Right lobe of liver (tissue), 6 donors: ENCODE measurements around the gene IL2RA. TPM values are rescaled to one million over a fixed set of nuclear protein-coding genes. Genes with fewer than 3 reads are reported as not detected.
A peak's percentile ranks its signal among the peaks of the same experiment; 100 is the strongest.

Experiments used
- ATAC-seq, 4 donors: fragments of 200-7000 bp; cut with Tn5 transposase; one replicate each; pipeline ENCODE4 v1.9.1; 2020; ENCODE audit warnings: mild to moderate bottlenecking in 4 of 4, moderate library complexity in 4 of 4
- DNase-seq, 3 donors: peaks; one replicate each; pipeline ENCODE4 v3.0.0-alpha.2; 2020
- H3K27ac ChIP-seq, 3 donors: fragments of 200-600 bp; one replicate each; pipeline ENCODE4 v1.8.0; 2022
- H3K27me3 ChIP-seq, 2 donors: fragments of 200-600 bp; one replicate each; pipeline ENCODE4 v1.8.0; 2022
- H3K36me3 ChIP-seq, 4 donors: fragments of 200-600 bp; sonication (generic) in 1 of 4; one replicate each; pipeline versions ENCODE4 v1.5.1 to v1.8.0; 2017 to 2022; ENCODE audit warnings: control low read depth in 1 of 4
- H3K4me1 ChIP-seq, 4 donors: fragments of 200-600 bp; sonication (generic) in 1 of 4; one replicate each; pipeline versions ENCODE4 v1.5.1 to v1.8.0; 2017 to 2022; ENCODE audit warnings: control low read depth in 1 of 4
- H3K4me3 ChIP-seq, 3 donors: fragments of 200-600 bp; one replicate each; pipeline ENCODE4 v1.8.0; 2022
- H3K9me3 ChIP-seq, 4 donors: fragments of 200-600 bp; sonication (generic) in 1 of 4; one replicate each; pipeline versions ENCODE4 v1.5.1 to v1.8.0; 2017 to 2022; ENCODE audit warnings: control low read depth in 1 of 4
- CTCF ChIP-seq, 4 donors: fragments of 200-600 bp in 3 of 4; fragments of 450-650 bp in 1 of 4; IDR thresholded peaks; one replicate each; pipeline versions ENCODE4 v1.5.1 to v1.8.0; 2016 to 2022; ENCODE audit warnings: antibody characterized with exemption in 4 of 4, mild to moderate bottlenecking in 2 of 4
- POLR2A ChIP-seq: fragments of 450-650 bp; IDR thresholded peaks from one replicate; pipeline ENCODE4 v1.6.1; 2017; ENCODE audit warnings: antibody characterized with exemption, mild to moderate bottlenecking
- WGBS: methylation state at CpG from one replicate; pipeline ENCODE4 v1.1.6; 2018; ENCODE audit warnings: low coverage, low lambda C conversion rate; ENCODE audit not compliant: insufficient coverage; ENCODE audit errors: missing lambda C conversion rate; 5-methylcytosine and 5-hydroxymethylcytosine counted together
- intact Hi-C, 2 donors: fragments of 100-400 bp; cut with DNase I; formaldehyde crosslinking; loops; one replicate each; pipeline versions ENCODE4 v1.11.2 to v1.14.1; 2022
- total RNA-seq, 6 experiments: library from RNA; depleted of rRNA in 2 of 6; stranded (reverse); fragments of >200 nt in 2 of 6; fragmentation: NEBNext Ultra II Directional in 3 of 6; extraction: Animal tissue kit (Norgen Biotek cat#: 25700) in 3 of 6; gene quantifications; one replicate each; pipeline versions ENCODE4 v1.1.0 to v1.2.4, GENCODE V29; 2016 to 2023
- donor health status: DM: no; HTN: yes; CAD: no.
- donor health status: DM: no; HTN: no; CAD: no.
- donor health status: DM: no; HTN: no; CAD: no.
- donor health status: DM: no; HTN: yes; CAD: no.
- donor health status: DM: no; HTN: yes; CAD: no.

IL2RA gene
- total RNA-seq, 6 experiments from 2014 or later: 0.22 to 3.1 (median 0.97) TPM; not detected in 2

GRCh38 chr10:5989756-5990155, 72.4 kb downstream of the IL2RA start:
- Histone ChIP-seq H3K36me3 (no peaks in the 10 kb centered on the region), H3K4me1 (no peaks in the 10 kb centered on the region), H3K27ac (no peak overlapping the region), H3K9me3 (no peaks in the 10 kb centered on the region), H3K27me3 (no peaks in the 10 kb centered on the region), H3K4me3 (no peak overlapping the region)
- 69% methylated on average over 2 of the region's 2 CpGs for WGBS
- DNase-seq: no peak
- TF ChIP-seq CTCF (IDR thresholded peaks at IDR 0.05): no peak
- TF ChIP-seq POLR2A: no peak
- ATAC-seq: no peak
- intact Hi-C loops: no loop called here

- DNase-seq (no peak), ATAC-seq (no peak)
- Histone ChIP-seq H3K27me3 (no peaks in the 10 kb centered on the region), H3K9me3 (no peaks in the 10 kb centered on the region), H3K4me3 (no peak overlapping the region), H3K4me1 (no peaks in the 10 kb centered on the region), H3K36me3 (no peaks in the 10 kb centered on the region), H3K27ac (no peak overlapping the region)
- WGBS: 94% methylated on average over 8 of the region's 10 CpGs
- no peak for TF ChIP-seq POLR2A
- no peak for TF ChIP-seq CTCF (IDR thresholded peaks at IDR 0.05)
- intact Hi-C loops: no loop called here
These were observed 73.7 kb downstream of the IL2RA start for GRCh38 chr10:5988336-5988920.

GRCh38 chr10:5987747-5988146, 74.4 kb downstream of the IL2RA start:
- WGBS: 75% methylated on average over 1 of the region's 4 CpGs
- no peaks in the 10 kb centered on the region for H3K36me3 ChIP-seq
- TF ChIP-seq POLR2A (no peak), CTCF (IDR thresholded peaks at IDR 0.05) (no peak)
- H3K9me3 ChIP-seq: no peaks in the 10 kb centered on the region
- H3K27ac ChIP-seq: no peak overlapping the region
- DNase-seq (peak in 1 of 3 donors; percentile 39), ATAC-seq (peak in 1 of 4 donors; percentile 19)
- H3K4me1 ChIP-seq: no peaks in the 10 kb centered on the region
- H3K27me3 ChIP-seq: no peaks in the 10 kb centered on the region
- no peak overlapping the region for H3K4me3 ChIP-seq
- intact Hi-C loops: no loop called here

- no peaks in the 10 kb centered on the region for H3K9me3 ChIP-seq
- H3K4me1 ChIP-seq: no peaks in the 10 kb centered on the region
- no peaks in the 10 kb centered on the region for H3K36me3 ChIP-seq
- 90% methylated on average over 3 of the region's 5 CpGs for WGBS
- TF ChIP-seq CTCF (IDR thresholded peaks at IDR 0.05) (no peak), POLR2A (no peak)
- H3K27ac ChIP-seq: no peak overlapping the region
- intact Hi-C loops: no loop called here
- no peaks in the 10 kb centered on the region for H3K27me3 ChIP-seq
- ATAC-seq (no peak), DNase-seq (peak in 1 of 3 donors; percentile 33)
- no peak overlapping the region for H3K4me3 ChIP-seq
These were observed 77.1 kb downstream of the IL2RA start for GRCh38 chr10:5985029-5985428.

- DNase-seq (peak in 1 of 3 donors; percentile 19), ATAC-seq (no peak)
- intact Hi-C loops: no loop called here
- 76% methylated on average over 7 of the region's 9 CpGs for WGBS
- TF ChIP-seq POLR2A (no peak), CTCF (IDR thresholded peaks at IDR 0.05) (no peak)
- Histone ChIP-seq H3K27ac (no peak overlapping the region), H3K27me3 (no peaks in the 10 kb centered on the region), H3K4me1 (peaks cover 0 to under 1% (median 0%) of the 10 kb centered on the region in 4 donors), H3K9me3 (no peaks in the 10 kb centered on the region), H3K36me3 (no peaks in the 10 kb centered on the region), H3K4me3 (no peak overlapping the region)
These were observed 78.4 kb downstream of the IL2RA start for GRCh38 chr10:5983774-5984173.
